AG04450 (cell line): Measurements from ENCODE around the gene WBP2. TPM values are rescaled to one million over a fixed set of nuclear protein-coding genes. Genes with fewer than 3 reads are reported as not detected.

ENCODE experiments used
- CTCF ChIA-PET: fragments of 300-600, 350-600 bp; formaldehyde crosslinking; extraction: SDS; loops from one replicate; lab custom pipeline; 2022; ENCODE audit warnings: antibody characterized with exemption, inconsistent platforms; lab: Charles Lee
- POLR2A ChIA-PET: fragments of 350-600 bp; formaldehyde crosslinking; extraction: SDS; loops from one replicate; lab custom pipeline; 2021; ENCODE audit warnings: antibody characterized with exemption, inconsistent platforms; lab: Yijun Ruan, JAX
- DNase-seq: peaks from one replicate; pipeline ENCODE4 v3.0.0-alpha.2; 2011; ENCODE audit warnings: low read depth, low spot score
- H3K27ac ChIP-seq: one replicate; pipeline ENCODE4 v1.5.1; 2012; ENCODE audit warnings: low read depth, low read length, control low read depth
- H3K27me3 ChIP-seq: one replicate; pipeline ENCODE4 v1.6.0; 2012; ENCODE audit warnings: low read length; ENCODE audit not compliant: control insufficient read depth, insufficient read depth
- H3K4me3 ChIP-seq: 2 replicates; pipeline ENCODE4 v1.5.1; 2011; ENCODE audit warnings: mild to moderate bottlenecking, low read depth, low read length, control low read depth
- H3K9me3 ChIP-seq: 2 replicates; pipeline ENCODE4 v1.5.1; 2012; ENCODE audit warnings: low read length; ENCODE audit not compliant: control insufficient read depth, insufficient read depth
- CTCF ChIP-seq: IDR thresholded peaks from 2 replicates; pipeline ENCODE4 v1.5.1; 2011; ENCODE audit warnings: low read depth, low read length, control low read depth, inconsistent platforms
- polyA plus RNA-seq: library from polyadenylated mRNA; depleted of rRNA; stranded (reverse); fragments of >200 nt; gene quantifications from 2 replicates; pipeline ENCODE4 v1.2.3, GENCODE V29; 2011

The WBP2 gene
- polyA plus RNA-seq, 1 experiment = 35.3 TPM

- ChIA-PET CTCF (no interaction called here), POLR2A (interaction anchor here (0.7 kb wide), 1 partner anchor 68 kb away, joined by 4 read pairs; no protein-coding TSS in a partner anchor)
- no peaks in the 10 kb centered on the region; the same call in 1 of the 2 replicates for H3K9me3 ChIP-seq
- TF ChIP-seq CTCF = no peak
- no peak overlapping the region for H3K27ac ChIP-seq
- no peak overlapping the region for H3K4me3 ChIP-seq
- no peaks in the 10 kb centered on the region for H3K27me3 ChIP-seq
- no peak for DNase-seq
Measured at GRCh38 chr17:75899767-75900468, 44.8 kb upstream of the WBP2 start.

GRCh38 chr17:75899353-75899752 lies 44.2 kb upstream of the WBP2 start:
- ChIA-PET CTCF (no interaction called here), POLR2A (no interaction called here)
- no peak for DNase-seq
- H3K4me3 ChIP-seq = no peak overlapping the region
- no peak for TF ChIP-seq CTCF
- no peak overlapping the region for H3K27ac ChIP-seq
- H3K27me3 ChIP-seq = no peaks in the 10 kb centered on the region
- no peaks in the 10 kb centered on the region; the same call in 1 of the 2 replicates for H3K9me3 ChIP-seq

- H3K27me3 ChIP-seq = no peaks in the 10 kb centered on the region
- no peak overlapping the region for H3K27ac ChIP-seq
- H3K4me3 ChIP-seq = no peak overlapping the region
- POLR2A ChIA-PET = interaction anchor here (3.2 kb wide), 1 partner anchor 119 kb away, joined by 18 read pairs; a partner anchor contains a TSS
- no peak for DNase-seq
- H3K9me3 ChIP-seq = no peaks in the 10 kb centered on the region; the same call in 1 of the 2 replicates
- CTCF ChIA-PET = no interaction called here
- TF ChIP-seq CTCF = no peak
Measured at GRCh38 chr17:75898791-75899190, 43.7 kb upstream of the WBP2 start.

GRCh38 chr17:75898065-75898464 lies 42.9 kb upstream of the WBP2 start:
- POLR2A ChIA-PET = interaction anchor here (3.2 kb wide), 1 partner anchor 118 kb away, joined by 18 read pairs; a partner anchor contains a TSS
- no peak for DNase-seq
- H3K27me3 ChIP-seq = no peaks in the 10 kb centered on the region
- CTCF ChIA-PET = no interaction called here
- H3K27ac ChIP-seq = no peak overlapping the region
- no peak overlapping the region for H3K4me3 ChIP-seq
- no peaks in the 10 kb centered on the region; the same call in 1 of the 2 replicates for H3K9me3 ChIP-seq
- no peak for TF ChIP-seq CTCF
